Hematopoietic multipotent progenitor cell treated with erythropoietin and hydrocortisone succinate and interleukin-3 and kit ligand, for 6 days (in vitro differentiated cells): ENCODE measurements around the gene MXRA7.
A peak's percentile ranks its signal among the peaks of the same experiment; 100 is the strongest.
"Not testable (repeated sequence)": the region's sequence is repeated elsewhere in the genome, so short reads cannot be mapped to it uniquely, and the experiment has no call there.

ENCODE experiments used
- DNase-seq: peaks from one replicate; pipeline ENCODE4 v3.0.0-alpha.2; 2015

Gene MXRA7

DNA sequence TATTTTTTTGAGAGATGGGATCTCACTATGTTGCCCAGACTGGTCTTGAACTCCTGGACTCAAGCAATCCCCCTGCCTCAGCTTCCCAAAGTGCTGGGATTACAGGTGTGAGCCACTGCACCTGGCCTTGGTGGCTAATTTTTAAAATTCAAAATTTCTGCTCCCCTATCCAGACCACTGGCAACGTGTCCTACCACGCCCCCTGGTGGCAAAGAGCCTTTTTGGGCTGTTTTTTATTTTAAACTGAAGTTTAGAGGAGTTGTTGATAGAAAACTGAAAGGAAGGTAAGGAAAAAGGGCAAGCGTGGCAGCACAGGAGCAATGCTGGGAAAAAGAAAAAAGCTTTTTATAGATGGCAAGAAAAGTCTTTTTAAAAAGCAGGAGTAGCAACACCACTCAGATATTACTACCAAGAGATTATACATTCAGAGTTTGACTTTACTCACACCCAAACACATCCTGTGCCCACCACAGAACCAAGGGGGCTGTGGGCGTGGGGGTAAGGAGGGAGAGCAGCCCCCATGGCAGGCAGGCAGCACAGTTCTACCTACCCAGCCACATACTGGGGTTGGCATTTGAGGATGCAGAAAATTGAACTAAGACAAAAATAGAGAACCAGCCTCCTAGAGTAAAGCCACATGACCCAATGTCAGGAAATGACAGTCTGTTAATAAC lies 4.2 kb upstream of the MXRA7 start:
- DNase-seq: peak; percentile 85

DNA sequence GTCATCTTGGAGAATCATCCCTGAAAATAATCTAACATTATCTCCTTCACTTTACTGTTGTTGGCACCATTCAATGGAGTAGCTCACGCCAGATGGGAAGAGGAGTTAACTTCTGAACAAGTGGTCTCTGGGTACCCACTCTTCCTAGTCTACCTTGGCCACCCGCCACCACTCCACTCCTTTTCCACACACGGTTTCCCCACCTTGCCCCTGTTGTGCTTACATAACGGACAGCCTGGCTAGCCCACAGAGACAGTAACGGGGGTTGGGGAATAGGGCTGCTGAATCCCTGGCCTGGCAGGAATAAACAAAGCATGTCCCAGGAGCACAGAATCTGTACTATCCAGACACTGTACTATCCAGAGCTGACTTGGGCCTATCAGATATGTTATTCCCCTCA lies 3.6 kb upstream of the MXRA7 start:
- DNase-seq: no peak

DNA sequence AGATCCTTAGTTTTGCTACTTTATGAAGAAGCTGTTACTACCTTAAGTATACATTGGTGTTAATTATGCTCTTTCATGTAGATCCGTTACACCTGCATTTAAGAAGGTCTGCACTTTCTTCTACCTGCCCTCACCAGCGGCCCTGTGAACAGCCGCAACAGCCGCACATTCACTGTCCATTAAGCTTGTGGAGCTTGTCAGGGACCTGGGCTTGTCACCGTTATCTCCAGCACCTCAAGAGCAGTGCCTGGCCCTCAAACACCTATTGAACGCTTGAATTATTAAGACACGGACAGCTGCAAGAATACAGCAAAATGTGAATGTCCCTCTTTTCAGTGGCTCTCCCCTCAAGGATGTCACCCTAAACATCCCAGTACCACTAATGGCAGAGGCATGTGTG lies 3.0 kb upstream of the MXRA7 start:
- DNase-seq: no peak

DNA sequence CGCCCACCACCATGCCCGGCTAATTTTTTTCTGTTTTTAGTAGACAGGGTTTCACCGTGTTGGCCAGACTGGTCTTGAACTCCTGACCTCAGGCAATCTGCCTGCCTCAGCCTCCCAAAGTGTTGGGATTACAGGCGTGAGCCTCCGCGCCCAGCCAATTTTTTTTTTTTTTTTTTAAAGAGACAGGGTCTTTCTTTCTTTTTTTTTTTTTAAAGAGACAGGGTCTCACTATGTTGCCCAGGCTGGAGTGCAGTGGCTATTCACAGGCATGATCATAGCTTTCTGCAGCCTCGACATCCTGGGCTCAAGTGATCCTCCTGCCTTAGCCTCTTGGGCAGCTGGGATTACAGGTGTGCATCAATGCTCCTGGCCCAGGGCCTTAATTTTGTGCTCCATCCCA lies 1.6 kb upstream of the MXRA7 start:
- not testable (repeated sequence) for DNase-seq

DNA sequence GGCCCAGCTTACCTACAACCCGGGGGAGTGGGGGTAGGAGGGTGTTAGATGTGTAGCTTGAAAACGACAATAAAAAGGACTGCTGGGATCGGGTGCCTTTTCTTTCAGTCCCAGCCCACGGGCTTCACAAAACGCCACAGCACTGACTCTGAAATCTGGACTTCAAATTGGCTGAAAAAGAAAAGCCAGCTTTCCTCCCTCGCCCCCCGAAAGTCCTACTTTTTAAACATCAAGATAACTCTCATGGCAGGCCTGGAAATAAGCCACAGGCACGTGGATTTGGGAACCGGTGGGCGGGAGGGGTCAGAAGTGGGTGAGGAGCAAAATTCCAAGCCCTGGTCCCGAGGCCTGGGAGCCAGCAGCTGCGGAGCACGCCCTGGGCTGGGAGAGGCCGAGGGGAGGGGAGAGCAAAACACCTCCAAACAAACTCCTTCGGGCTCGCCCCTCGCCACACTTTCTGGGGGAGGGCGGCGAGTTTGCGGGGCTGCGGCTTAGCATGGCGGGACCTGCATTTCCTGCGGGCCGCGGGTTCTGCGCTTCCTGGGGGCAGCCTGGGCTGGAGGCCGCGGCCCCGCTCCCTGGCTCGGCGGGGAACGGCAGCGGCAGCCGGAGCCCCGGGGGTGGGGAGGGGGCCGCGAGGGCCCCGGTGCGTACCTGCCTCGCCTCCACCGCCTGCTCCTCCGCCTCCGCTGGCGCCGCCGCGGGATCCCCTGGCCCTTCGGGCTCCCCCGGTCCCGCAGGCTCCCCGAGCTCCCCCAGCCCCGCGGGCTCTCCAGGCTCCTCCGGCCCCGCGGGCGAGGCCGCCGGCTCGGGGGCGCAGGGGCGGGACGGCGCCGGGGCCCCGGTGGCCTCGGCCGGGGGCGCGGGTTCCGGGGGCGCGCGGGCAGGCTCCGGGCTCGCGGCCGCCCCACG lies 558 bp downstream of the MXRA7 start:
- DNase-seq: not testable (repeated sequence)

DNA sequence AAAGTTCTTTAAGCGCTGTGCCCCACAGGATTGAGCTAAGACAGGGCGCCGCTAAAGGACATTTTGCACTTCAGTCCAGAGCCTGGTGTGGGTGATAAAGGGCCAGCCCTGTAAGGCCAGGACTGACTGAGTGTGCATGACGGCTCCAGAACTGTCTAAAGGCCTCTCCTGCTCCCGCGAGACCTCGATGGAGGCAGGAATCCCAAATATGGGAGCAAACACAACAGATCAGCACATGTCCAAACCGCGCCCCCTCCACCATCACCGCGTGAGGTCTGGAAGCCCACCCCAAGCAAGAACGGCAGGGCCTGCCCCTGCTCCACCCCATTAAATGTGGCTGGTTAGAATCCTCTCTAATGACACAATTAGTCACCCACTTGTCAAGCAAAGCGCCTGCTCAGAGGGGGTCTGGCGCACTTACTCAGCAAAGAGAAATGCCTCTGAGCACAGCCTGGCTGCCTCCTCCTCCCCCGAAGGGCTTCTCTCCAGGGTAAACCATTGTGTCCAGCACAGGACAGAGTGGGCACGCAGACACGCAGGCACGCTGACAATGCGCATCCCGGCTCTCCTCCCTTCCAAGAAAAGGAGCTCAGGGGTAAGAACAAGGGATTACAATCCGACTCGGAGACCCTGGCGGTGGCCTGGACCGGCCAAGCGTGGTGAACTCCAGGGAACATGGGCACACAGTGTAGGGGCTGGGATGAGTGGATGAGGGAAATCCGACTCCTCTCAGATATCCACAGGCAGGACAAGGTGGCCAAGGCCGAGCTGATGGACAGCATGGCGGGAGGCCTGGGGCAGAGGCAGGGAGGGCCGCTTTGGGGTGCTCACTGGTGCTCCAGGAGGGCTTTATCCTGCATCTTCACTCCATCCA lies 1.5 kb downstream of the MXRA7 start:
- DNase-seq: no peak

DNA sequence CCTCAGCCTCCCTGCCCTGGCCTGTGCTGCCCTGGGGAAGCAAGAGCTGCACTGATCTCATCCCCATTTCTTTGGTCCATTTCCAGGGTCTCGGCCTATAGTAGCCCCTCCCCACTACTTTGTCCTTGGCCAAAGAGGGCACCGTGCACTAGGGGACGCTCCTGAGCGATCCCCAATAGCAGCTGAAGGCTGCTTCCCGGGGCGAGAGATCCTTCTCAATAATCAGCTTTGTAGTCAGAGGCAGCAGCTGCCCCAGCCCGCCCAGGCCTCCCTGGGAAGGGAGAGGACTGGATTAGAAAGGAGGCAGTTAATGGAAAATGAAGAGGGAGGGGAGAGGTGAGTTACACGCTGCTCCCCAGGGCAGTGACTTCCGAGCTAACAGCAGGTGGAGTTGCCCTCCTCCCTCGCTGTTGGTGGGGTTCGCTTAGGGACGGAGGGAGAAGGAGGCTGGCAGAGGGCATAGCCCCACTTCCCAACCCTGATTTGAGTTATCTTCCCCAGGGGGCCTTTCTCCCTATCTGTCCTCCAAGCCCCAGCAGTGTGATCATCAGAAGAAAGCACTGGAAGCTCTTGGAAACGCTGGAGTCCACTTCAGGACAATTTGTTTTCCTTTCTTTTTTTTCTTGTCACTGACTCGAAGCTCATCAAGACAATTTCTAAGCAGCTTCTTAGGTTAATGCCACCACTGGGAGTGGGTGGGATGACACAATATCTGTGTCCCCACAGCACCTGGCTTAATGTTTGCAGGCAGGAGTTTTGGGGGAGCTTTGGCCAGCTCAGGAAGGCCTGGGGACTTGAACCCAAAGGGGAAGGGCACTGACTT lies 2.6 kb downstream of the MXRA7 start:
- no peak for DNase-seq

DNA sequence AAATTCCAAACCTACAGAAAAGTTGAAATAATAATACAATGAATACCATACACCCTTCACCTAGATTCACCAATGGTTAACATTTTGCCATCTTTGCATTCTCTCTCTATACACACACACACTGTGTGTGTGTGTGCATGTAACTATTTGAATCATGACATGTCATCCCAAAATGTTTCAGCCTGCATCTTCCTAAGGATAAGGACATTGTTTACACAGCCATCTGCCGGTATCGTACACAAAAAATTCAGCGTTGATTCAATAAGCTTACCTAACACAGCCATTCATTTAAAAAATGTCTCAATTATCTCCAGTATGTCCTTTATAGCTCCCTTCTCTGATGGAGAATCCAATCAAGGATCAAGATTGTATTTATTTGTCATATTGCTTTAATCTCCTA lies 3.9 kb downstream of the MXRA7 start:
- DNase-seq: no peak

DNA sequence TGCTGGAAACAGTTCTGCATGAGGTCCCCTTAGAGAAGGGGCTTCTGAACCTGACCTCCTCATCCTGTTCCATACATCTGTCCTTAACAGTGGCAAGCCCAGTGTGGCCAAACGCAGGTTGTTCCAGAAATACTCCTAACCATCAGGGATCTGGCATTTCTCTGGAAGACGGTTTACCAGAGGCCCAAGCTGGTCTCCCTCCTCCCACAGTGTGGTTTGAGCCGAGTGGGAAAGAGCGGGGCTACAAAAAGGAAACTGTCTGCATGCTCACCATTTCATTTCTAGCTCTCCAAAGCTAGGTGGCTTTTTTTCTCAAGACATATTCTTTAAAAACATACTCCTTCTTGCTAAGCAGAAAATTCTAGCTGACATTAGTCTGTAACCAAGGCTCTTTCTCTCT lies 6.0 kb downstream of the MXRA7 start:
- DNase-seq: no peak

DNA sequence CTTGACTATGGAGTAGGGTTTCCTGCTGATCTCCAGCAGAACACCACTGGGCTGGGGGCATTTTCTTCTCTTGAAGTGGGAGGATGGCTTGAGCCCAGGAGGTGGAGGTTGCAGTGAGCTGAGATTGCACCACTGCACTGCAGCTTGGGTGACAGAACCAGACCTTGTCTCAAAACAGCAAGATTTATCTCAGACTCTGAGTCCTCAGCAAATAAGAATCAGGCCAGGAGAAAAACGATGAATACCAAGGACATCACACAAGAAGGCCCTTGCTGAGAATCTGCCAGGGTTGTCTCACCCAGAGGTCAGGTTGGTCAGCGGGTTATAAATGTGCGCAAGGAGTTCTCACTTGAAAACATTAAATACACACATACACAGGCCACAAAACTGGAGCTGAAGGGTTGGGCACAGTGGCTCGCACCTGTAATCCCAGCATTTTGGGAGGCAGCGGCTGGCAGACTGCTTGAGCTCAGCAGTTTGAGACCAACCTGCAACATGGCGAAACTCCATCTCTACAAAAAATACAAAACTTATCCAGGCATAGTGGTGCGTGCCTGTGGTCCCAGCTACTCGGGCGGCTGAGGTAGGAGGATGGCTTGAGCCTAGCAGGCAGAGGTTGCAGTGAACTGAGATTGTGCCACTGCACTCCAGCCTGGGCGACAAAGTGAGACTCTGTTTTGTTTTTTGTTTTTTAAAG lies 7.7 kb downstream of the MXRA7 start:
- DNase-seq: no peak

DNA sequence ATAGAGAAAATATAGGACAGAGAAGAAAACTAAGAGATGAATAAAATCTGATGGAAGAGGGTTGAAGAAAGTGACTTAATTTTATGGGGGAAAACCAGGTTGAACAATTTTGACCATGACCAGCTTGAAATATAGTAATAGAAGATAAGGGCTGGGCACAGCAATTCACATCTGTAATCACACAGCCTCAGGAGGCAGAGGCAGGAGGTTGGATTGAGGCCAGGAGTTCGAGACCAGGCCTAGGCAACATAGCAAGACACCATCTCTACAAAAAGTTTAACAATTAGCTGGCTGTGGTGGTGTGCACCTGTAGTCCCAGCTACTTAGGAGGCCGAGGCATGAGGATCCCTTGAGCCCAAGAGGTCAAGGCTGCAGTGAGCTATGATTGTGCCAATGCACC lies 8.7 kb downstream of the MXRA7 start:
- peak; percentile 51 for DNase-seq

DNA sequence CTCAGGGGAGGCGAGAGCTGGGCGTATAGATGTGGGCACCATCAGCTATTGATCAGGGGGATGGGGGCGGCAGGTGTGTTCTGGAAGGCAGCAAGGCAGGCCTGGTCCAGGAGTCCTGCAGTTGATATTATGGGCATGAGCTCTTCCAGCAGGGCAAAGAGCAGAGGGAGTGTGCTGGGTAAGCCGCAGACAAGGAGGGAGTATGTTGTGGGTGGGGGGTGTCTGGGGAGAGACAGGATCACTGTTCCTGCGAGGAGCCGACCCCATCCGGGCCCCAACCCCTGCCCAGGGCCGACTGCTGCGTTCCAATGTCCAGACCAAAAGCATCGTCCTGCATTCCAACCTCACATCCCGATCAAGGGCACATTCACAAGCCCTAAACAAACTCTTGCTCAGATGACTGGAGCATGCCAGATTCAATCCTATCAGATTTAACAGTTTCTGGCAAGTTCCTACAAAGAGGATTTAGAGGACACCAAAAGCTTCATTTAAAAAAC lies 9.2 kb downstream of the MXRA7 start:
- no peak for DNase-seq

DNA sequence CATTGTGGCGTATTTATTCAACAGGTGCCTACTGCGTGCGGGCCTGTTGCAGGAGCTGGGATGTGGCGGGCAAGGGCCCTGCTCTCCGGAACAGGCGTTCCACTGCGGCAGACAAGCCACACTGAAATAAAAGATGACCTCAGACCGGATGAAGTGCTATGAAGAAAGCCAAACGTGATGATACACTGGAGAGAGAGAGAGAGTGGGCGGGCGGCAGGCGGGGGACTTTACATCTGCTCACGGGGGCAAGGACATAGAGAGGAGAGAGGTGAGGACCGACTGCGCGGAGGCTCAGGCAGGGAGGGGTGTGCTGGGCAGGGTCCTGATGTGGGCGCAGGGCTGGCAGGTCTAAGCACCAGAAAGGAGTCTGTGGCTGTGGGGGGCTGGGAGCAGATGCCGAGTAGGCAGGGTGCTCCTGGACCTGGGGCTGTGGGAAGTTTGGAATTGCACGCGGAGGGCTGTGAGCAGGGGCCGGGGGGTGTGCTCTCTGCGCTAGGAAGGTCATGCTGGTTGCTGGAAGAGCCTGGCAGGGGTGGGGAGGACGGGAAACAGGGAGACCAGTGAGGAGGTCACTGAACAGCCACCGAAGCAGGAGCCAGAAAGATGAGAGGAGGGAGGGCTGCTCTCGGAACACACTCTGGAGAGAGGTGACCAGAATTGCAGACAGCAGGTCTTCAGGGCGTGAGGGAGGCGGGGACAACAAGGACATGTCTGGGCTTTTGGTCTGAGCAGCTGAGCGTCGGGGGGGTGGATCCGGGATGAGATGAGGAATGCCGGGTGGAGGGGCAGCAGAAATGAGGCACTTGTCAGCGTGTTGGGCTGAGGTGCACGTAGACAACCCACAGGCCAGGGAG lies 9.9 kb downstream of the MXRA7 start:
- DNase-seq: no peak

DNA sequence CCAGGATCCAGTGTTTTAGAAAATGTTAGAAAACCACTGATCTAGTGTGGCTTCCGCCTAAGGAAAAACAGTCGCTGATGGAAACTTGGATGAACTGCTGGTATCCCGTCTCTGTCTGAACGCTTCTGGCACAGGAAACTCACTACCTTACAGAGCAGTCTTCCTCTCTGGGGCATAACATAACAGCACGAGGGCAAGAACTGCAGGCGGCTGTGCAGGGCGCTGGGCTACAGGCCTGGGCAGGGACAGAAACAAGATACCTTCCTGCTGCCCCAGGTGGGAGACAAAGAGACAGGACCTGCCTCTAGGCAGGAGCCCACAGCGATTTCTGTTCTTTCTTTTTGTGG lies 10.5 kb downstream of the MXRA7 start:
- no peak for DNase-seq

DNA sequence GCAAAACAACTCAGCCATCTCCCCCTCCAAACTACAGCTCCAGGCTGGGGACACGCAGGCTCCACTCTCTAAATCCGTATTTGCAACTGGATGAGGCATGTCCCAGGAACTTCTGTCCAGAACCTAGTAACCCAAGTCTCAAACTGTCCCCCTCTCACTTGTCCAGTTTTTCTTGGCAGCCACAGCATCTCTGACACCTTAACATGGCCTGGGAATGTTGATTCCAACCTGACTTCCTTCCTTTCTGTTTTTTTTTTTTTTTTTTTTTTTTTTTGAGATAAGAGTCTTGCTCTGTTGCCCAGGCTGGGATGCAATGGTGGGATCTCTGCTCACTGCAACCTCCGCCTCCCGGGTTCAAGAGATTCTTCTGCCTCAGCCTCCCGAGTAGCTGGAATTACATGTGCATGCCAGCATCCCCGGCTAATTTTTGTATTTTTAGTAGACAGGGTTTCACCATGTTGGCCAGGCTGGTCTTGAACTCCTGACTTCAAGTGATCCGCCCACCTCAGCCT lies 12.2 kb downstream of the MXRA7 start:
- DNase-seq: not testable (repeated sequence)

DNA sequence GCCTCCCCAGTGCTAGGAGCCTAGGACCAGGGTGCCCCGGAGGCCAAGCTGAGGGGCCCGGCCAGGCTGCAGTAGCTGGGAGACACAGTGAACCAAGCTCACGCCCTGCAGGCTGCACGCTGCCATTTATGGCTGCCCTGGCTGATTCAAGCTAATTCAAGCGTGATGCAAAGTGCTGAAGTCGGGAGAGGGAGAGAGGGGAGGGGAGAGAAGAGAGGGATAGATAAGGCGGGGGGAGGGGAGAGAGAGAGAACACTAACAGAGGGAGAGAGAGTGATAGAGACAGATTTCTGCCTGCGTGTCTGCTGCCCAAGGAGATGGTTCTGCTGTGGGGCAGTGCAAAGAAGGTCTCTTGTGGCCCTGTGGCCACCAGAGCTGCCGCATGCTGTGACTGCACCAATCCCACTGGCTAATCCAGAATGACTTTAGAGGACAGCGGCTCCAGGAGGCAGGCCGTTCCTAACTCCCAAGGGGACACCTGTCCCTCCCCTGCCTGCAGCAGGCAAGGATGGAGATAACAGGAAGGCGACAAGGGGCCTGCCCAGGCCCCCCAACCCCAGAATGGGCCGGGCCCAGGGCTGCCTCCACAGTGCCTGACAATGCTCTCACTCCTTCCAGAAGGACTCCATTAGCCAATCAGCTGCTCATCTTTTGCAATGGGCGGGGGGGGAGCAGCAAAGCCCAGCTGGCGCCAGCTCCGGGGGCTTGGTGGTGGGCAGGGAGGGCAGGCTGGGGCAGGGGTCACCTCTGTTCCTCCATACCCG lies 12.9 kb downstream of the MXRA7 start:
- no peak for DNase-seq

DNA sequence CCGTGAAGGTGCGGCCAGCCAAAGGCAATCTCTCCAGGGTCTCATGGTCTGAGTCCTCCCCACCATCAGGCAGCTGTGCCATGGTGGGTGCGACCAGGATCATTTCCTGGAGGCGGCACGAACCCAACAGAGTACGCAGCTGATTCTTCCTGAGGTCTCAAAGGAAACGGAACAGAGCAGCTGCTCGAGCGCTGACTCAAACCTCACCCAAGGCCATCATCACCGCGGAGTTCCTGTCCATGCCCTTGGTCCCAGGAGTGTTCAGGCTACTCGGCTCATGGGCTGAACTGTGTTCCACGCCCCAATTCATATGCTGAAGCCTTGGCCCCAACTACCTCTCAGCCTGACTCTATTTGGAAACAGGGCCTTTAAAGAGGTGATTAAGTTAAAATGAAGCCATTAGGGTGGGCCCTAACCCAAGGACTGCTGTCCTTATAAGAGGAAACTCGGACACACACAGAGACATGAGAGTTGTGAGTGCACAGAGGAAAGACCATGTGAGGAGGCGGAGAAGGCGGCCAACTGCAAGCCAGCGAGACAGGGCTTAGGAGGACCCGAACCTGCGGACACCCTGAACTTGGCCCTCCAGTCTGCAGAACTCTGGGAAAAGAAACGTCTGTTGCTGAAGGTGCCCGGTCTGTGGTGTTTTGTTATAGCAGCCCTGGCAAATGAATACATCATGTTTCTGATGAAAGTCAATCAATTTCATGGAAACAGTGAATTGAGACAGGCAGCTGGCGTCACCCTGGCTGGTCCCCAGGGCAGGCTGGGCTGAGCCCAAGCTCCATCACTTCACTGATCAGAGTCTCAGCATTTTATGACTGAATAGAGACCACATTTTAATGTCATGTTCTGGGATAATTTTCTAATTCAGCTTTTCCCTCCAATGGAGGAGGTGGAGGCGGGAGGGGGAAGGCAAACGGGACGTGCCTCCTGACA lies 13.7 kb downstream of the MXRA7 start:
- no peak for DNase-seq

DNA sequence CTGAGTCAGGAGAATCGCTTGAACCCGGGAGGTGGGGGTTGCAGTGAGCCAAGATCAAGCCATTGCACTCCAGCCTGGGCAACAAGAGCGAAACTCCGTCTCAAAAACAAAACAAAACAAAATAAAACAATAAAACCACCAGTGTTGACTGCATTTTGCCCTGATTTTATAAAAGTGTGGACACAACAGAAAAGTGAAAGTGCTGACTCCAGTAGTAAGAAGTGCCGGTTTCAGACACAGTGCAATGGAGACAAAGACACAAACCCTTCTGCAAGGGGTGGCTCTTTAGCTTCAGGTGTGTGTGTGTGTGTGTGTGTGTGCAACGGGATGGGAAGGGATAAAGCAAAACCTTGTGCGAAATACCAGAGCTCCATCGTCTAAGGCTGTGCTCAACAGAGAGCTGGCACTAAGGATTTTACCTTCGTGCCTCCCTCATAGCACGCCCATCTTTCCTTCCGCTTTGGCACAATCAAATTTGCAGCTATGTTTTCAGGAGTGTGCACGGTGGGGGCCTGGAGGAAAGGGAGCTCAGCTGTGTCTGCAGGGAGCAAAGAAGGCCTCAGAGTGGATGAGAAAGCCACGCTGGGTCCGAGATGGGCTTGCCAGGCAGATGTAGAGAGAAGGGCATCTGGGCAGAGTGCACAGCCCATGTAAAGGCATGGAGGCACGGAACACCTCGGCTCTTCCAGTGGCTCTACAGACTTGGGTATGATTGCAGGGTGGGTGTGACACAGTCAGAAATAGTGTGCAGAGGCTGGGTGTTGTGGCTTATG lies 15.5 kb downstream of the MXRA7 start:
- no peak for DNase-seq
